ENCODE results near the gene TMEM37.

Gene TMEM37

GRCh38 chr2:119427756-119428155, 3.9 kb upstream of the TMEM37 start:
- Histone ChIP-seq H3K27ac (ENCODE audit: low read depth, low read length) (no peak overlapping the region), H3K27me3 (ENCODE audit: control insufficient read depth in 1 of 2, insufficient read depth in 2 of 2, low read length in 2 of 2) (no peaks in the 10 kb centered on the region), H3K4me1 (ENCODE audit: insufficient read depth, low read length) (peaks cover 6% of the 10 kb centered on the region), H3K9me3 (ENCODE audit: low read length) (no peaks in the 10 kb centered on the region), H3K9ac (ENCODE audit: low read length) (no peak overlapping the region), H3K36me3 (ENCODE audit: insufficient read depth, low read length) (no peaks in the 10 kb centered on the region), H3K4me3 (ENCODE audit: low read depth in 1 of 2, low read length in 2 of 2) (no peak overlapping the region)

- H3K9me3 ChIP-seq (ENCODE audit: low read length), result no peaks in the 10 kb centered on the region
- H3K4me1 ChIP-seq (ENCODE audit: insufficient read depth, low read length), result peaks cover 6% of the 10 kb centered on the region
- no peak overlapping the region for H3K4me3 ChIP-seq (ENCODE audit: low read depth in 1 of 2, low read length in 2 of 2)
- H3K27me3 ChIP-seq (ENCODE audit: control insufficient read depth in 1 of 2, insufficient read depth in 2 of 2, low read length in 2 of 2), result no peaks in the 10 kb centered on the region
- H3K27ac ChIP-seq (ENCODE audit: low read depth, low read length), result no peak overlapping the region
- H3K9ac ChIP-seq (ENCODE audit: low read length), result no peak overlapping the region
- no peaks in the 10 kb centered on the region for H3K36me3 ChIP-seq (ENCODE audit: insufficient read depth, low read length)
Measured at GRCh38 chr2:119428488-119429224, 3.0 kb upstream of the TMEM37 start.

DNA sequence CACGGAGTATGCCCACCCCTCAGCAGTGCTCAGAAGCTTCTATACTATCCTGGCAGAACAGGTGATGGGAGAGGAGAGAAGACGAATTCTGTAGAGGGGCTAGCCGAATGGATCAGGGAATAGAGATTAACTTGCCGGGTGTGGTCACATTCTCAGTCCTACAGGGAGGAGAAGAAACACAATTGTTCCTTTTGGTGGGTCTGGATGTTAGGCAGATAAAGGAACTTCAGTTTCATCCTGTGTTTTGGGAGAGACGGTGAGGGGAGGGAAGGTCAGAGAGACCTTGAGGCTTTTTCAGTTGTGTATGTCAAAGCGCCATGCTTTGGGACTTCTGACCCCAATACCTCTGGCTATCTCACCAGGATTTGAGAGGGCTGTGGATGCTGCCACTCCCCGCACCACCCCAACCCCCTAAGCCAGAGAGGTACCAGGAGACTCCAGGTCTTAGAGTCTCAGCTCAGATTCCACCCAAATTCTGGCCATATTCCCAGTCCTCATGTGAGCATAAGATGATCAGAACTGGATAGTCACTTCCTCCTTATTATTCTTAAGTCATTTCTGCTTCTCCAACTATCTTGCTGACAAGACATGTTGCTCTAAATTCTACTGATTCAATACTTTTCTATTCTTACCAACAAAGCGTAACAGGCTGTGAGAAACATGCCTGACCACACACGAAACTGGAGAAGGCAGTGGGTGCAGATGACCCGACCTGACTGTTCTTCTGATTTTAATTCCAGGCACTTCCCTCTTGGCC, 2.3 kb upstream of the TMEM37 start:
- no peak overlapping the region for H3K27ac ChIP-seq (ENCODE audit: low read depth, low read length)
- H3K4me1 ChIP-seq (ENCODE audit: insufficient read depth, low read length), result peaks cover 6% of the 10 kb centered on the region
- H3K27me3 ChIP-seq (ENCODE audit: control insufficient read depth in 1 of 2, insufficient read depth in 2 of 2, low read length in 2 of 2), result no peaks in the 10 kb centered on the region
- no peak overlapping the region for H3K4me3 ChIP-seq (ENCODE audit: low read depth in 1 of 2, low read length in 2 of 2)
- H3K9ac ChIP-seq (ENCODE audit: low read length), result no peak overlapping the region
- H3K36me3 ChIP-seq (ENCODE audit: insufficient read depth, low read length), result no peaks in the 10 kb centered on the region
- no peaks in the 10 kb centered on the region for H3K9me3 ChIP-seq (ENCODE audit: low read length)

DNA sequence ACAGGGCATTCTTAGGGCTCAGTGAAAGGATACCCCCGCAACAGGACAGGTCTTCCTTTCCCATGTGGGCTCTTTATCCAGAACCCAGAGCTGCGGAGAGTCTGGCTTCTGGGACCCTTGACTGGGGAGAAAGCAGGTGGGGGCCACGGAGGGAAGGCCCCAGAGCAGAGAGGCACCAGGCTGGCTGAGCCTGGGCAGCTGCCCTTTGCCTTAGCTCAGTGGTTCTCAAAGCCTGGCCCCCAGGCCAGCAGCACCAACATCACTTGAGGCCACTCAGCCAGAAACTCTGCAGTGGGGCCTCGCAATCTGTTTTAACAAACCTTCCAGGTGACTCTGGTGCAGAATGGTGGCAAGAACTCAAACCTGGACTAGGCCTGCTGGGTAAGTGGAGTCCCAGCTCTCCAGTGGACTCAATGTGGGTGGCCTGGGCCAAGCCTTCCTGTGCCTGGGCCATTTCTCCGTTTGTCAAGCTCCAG, 1.6 kb upstream of the TMEM37 start:
- Histone ChIP-seq H3K9ac (ENCODE audit: low read length) (no peak overlapping the region), H3K27me3 (ENCODE audit: control insufficient read depth in 1 of 2, insufficient read depth in 2 of 2, low read length in 2 of 2) (no peaks in the 10 kb centered on the region), H3K4me3 (ENCODE audit: low read depth in 1 of 2, low read length in 2 of 2) (no peak overlapping the region), H3K9me3 (ENCODE audit: low read length) (no peaks in the 10 kb centered on the region), H3K4me1 (ENCODE audit: insufficient read depth, low read length) (peaks cover 6% of the 10 kb centered on the region), H3K36me3 (ENCODE audit: insufficient read depth, low read length) (no peaks in the 10 kb centered on the region), H3K27ac (ENCODE audit: low read depth, low read length) (no peak overlapping the region)

- no peak overlapping the region for H3K27ac ChIP-seq (ENCODE audit: low read depth, low read length)
- H3K36me3 ChIP-seq (ENCODE audit: insufficient read depth, low read length), result no peaks in the 10 kb centered on the region
- H3K4me1 ChIP-seq (ENCODE audit: insufficient read depth, low read length), result peaks cover 6% of the 10 kb centered on the region
- no peaks in the 10 kb centered on the region for H3K9me3 ChIP-seq (ENCODE audit: low read length)
- H3K9ac ChIP-seq (ENCODE audit: low read length), result no peak overlapping the region
- no peaks in the 10 kb centered on the region for H3K27me3 ChIP-seq (ENCODE audit: control insufficient read depth in 1 of 2, insufficient read depth in 2 of 2, low read length in 2 of 2)
- H3K4me3 ChIP-seq (ENCODE audit: low read depth in 1 of 2, low read length in 2 of 2), result peak overlapping the region; percentile 41 to 58
Measured at GRCh38 chr2:119431976-119432850, 559 bp downstream of the TMEM37 start.

- no peaks in the 10 kb centered on the region for H3K9me3 ChIP-seq (ENCODE audit: low read length)
- H3K27me3 ChIP-seq (ENCODE audit: control insufficient read depth in 1 of 2, insufficient read depth in 2 of 2, low read length in 2 of 2), result no peaks in the 10 kb centered on the region
- H3K9ac ChIP-seq (ENCODE audit: low read length), result no peak overlapping the region
- H3K4me1 ChIP-seq (ENCODE audit: insufficient read depth, low read length), result peaks cover 6% of the 10 kb centered on the region
- no peaks in the 10 kb centered on the region for H3K36me3 ChIP-seq (ENCODE audit: insufficient read depth, low read length)
- H3K27ac ChIP-seq (ENCODE audit: low read depth, low read length), result no peak overlapping the region
- peak overlapping the region in 1 of 2 donors; percentile 58 for H3K4me3 ChIP-seq (ENCODE audit: low read depth in 1 of 2, low read length in 2 of 2)
Measured at GRCh38 chr2:119432851-119433522, 1.3 kb downstream of the TMEM37 start.

GRCh38 chr2:119433636-119434327, 2.1 kb downstream of the TMEM37 start:
- peaks cover 6% of the 10 kb centered on the region for H3K4me1 ChIP-seq (ENCODE audit: insufficient read depth, low read length)
- H3K9ac ChIP-seq (ENCODE audit: low read length), result no peak overlapping the region
- H3K4me3 ChIP-seq (ENCODE audit: low read depth in 1 of 2, low read length in 2 of 2), result no peak overlapping the region
- no peaks in the 10 kb centered on the region for H3K27me3 ChIP-seq (ENCODE audit: control insufficient read depth in 1 of 2, insufficient read depth in 2 of 2, low read length in 2 of 2)
- no peaks in the 10 kb centered on the region for H3K36me3 ChIP-seq (ENCODE audit: insufficient read depth, low read length)
- no peaks in the 10 kb centered on the region for H3K9me3 ChIP-seq (ENCODE audit: low read length)
- no peak overlapping the region for H3K27ac ChIP-seq (ENCODE audit: low read depth, low read length)

- no peak overlapping the region for H3K9ac ChIP-seq (ENCODE audit: low read length)
- peaks cover 6% of the 10 kb centered on the region for H3K4me1 ChIP-seq (ENCODE audit: insufficient read depth, low read length)
- no peaks in the 10 kb centered on the region for H3K27me3 ChIP-seq (ENCODE audit: control insufficient read depth in 1 of 2, insufficient read depth in 2 of 2, low read length in 2 of 2)
- H3K27ac ChIP-seq (ENCODE audit: low read depth, low read length), result no peak overlapping the region
- no peak overlapping the region for H3K4me3 ChIP-seq (ENCODE audit: low read depth in 1 of 2, low read length in 2 of 2)
- no peaks in the 10 kb centered on the region for H3K36me3 ChIP-seq (ENCODE audit: insufficient read depth, low read length)
- no peaks in the 10 kb centered on the region for H3K9me3 ChIP-seq (ENCODE audit: low read length)
Measured at GRCh38 chr2:119434664-119435063, 3.0 kb downstream of the TMEM37 start.

GRCh38 chr2:119435081-119435952, 3.7 kb downstream of the TMEM37 start:
- no peak overlapping the region for H3K27ac ChIP-seq (ENCODE audit: low read depth, low read length)
- no peaks in the 10 kb centered on the region for H3K27me3 ChIP-seq (ENCODE audit: control insufficient read depth in 1 of 2, insufficient read depth in 2 of 2, low read length in 2 of 2)
- no peak overlapping the region for H3K4me3 ChIP-seq (ENCODE audit: low read depth in 1 of 2, low read length in 2 of 2)
- no peak overlapping the region for H3K9ac ChIP-seq (ENCODE audit: low read length)
- H3K9me3 ChIP-seq (ENCODE audit: low read length), result no peaks in the 10 kb centered on the region
- H3K4me1 ChIP-seq (ENCODE audit: insufficient read depth, low read length), result peaks cover 6% of the 10 kb centered on the region
- no peaks in the 10 kb centered on the region for H3K36me3 ChIP-seq (ENCODE audit: insufficient read depth, low read length)

DNA sequence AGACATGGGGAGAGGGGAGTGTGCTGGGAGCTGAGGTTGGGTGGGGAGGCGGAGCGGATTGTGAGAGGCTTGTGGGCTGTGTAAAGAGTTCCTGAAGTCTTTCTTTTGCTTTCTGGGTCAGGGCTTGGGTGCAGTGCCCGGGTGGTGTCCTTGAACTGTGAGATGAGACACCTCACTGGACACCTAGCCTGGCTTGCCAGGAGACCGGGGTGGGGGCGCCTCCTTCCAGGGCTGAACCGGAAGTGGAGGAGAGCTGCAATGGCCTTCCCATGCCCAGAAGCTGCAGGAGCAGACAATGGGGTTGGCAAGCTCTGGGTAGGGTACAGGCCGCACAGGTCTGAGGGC, 4.3 kb downstream of the TMEM37 start:
- Histone ChIP-seq H3K9ac (ENCODE audit: low read length) (no peak overlapping the region), H3K36me3 (ENCODE audit: insufficient read depth, low read length) (no peaks in the 10 kb centered on the region), H3K4me3 (ENCODE audit: low read depth in 1 of 2, low read length in 2 of 2) (no peak overlapping the region), H3K27ac (ENCODE audit: low read depth, low read length) (no peak overlapping the region), H3K9me3 (ENCODE audit: low read length) (no peaks in the 10 kb centered on the region), H3K4me1 (ENCODE audit: insufficient read depth, low read length) (peaks cover 6% of the 10 kb centered on the region), H3K27me3 (ENCODE audit: control insufficient read depth in 1 of 2, insufficient read depth in 2 of 2, low read length in 2 of 2) (no peaks in the 10 kb centered on the region)

All from muscle layer of colon (tissue), 2 donors.